H1 (cell line): ENCODE measurements around the gene CAMTA1. TPM values are rescaled to one million over a fixed set of nuclear protein-coding genes. Genes with fewer than 3 reads are reported as not detected.

Experiments used
- CTCF ChIA-PET: fragments of 300-600 bp; sonication (Branson Sonifier 250); formaldehyde crosslinking; loops from one replicate; lab custom pipeline; 2021; ENCODE audit not compliant: partially characterized antibody; lab: Charles Lee
- POLR2A ChIA-PET: fragments of 300-600 bp; sonication (Branson Sonifier 250); formaldehyde crosslinking; loops from one replicate; lab custom pipeline; 2021; ENCODE audit warnings: inconsistent platforms; ENCODE audit not compliant: partially characterized antibody; lab: Charles Lee
- DNase-seq, 2 experiments: peaks; one replicate each; pipeline versions ENCODE4 v3.0.0 to v3.0.0-alpha.2; 2010 to 2022; ENCODE audit warnings: low spot score in 2 of 2, low read depth in 1 of 2, mixed read lengths in 1 of 2
- FAIRE-seq: peaks from 2 replicates; lab custom pipeline; 2011; peaks lifted over from hg19 to GRCh38; lab: Jason Lieb, UNC
- H2AFZ ChIP-seq: 2 replicates; pipeline ENCODE4 v1.8.1; 2012; ENCODE audit warnings: low read length, inconsistent platforms
- H2AK5ac ChIP-seq: 2 replicates; pipeline ENCODE4 v1.6.1; 2013; ENCODE audit warnings: low read depth, low read length
- H2BK120ac ChIP-seq: replicated peaks from 2 replicates; pipeline ENCODE3; 2013; ENCODE audit warnings: low read depth, low read length, inconsistent platforms
- H2BK12ac ChIP-seq: 2 replicates; pipeline ENCODE4 v1.6.1; 2013; ENCODE audit warnings: low read depth, low read length
- H2BK15ac ChIP-seq: 2 replicates; pipeline ENCODE4 v1.6.1; 2013; ENCODE audit warnings: low read length
- H2BK20ac ChIP-seq: 2 replicates; pipeline ENCODE4 v1.6.1; 2013; ENCODE audit warnings: low read length
- H2BK5ac ChIP-seq: 2 replicates; pipeline ENCODE4 v1.6.1; 2013; ENCODE audit warnings: low read depth, low read length
- H3K14ac ChIP-seq: 2 replicates; pipeline ENCODE4 v1.6.1; 2013; ENCODE audit warnings: inconsistent platforms; ENCODE audit not compliant: insufficient read length
- H3K18ac ChIP-seq: 2 replicates; pipeline ENCODE4 v1.6.1; 2013; ENCODE audit warnings: low read length; ENCODE audit errors: extremely low read depth
- H3K23ac ChIP-seq: 2 replicates; pipeline ENCODE4 v1.6.1; 2013; ENCODE audit warnings: inconsistent platforms; ENCODE audit not compliant: insufficient read length
- H3K23me2 ChIP-seq: 2 replicates; pipeline ENCODE4 v1.6.1; 2013; ENCODE audit warnings: low read depth, low read length
- H3K27ac ChIP-seq: 2 replicates; pipeline ENCODE4 v1.6.1; 2011; ENCODE audit warnings: low read depth, low read length, inconsistent platforms
- H3K27me3 ChIP-seq, 4 experiments: replicated peaks in 1 of 4; 1 replicate in 1 of 4; 2 replicates in 3 of 4; pipeline versions ENCODE4 v1.6.1 to v1.8.1; 2011 to 2013; ENCODE audit warnings: low read length in 3 of 4, mild to moderate bottlenecking in 3 of 4, inconsistent platforms in 2 of 4, mixed read lengths in 2 of 4, moderate library complexity in 1 of 4; ENCODE audit not compliant: control insufficient read depth in 3 of 4, insufficient read depth in 3 of 4; ENCODE audit errors: extremely low read depth in 1 of 4
- H3K36me3 ChIP-seq, 4 experiments: 2 replicates each; pipeline versions ENCODE4 v1.6.1 to v1.8.1; 2011 to 2013; ENCODE audit warnings: mild to moderate bottlenecking in 4 of 4, low read length in 3 of 4, moderate library complexity in 2 of 4, control low read depth in 1 of 4, inconsistent platforms in 1 of 4; ENCODE audit not compliant: insufficient read depth in 4 of 4, control insufficient read depth in 2 of 4
- H3K4ac ChIP-seq: replicated peaks from 2 replicates; pipeline ENCODE3; 2013; ENCODE audit warnings: low read length, low read depth, mixed read lengths, inconsistent platforms; ENCODE audit not compliant: insufficient read length
- H3K4me1 ChIP-seq, 4 experiments: replicated peaks in 1 of 4; 1 replicate in 1 of 4; 2 replicates in 3 of 4; pipeline versions ENCODE4 v1.6.1 to v1.8.1; 2011 to 2013; ENCODE audit warnings: low read length in 3 of 4, inconsistent platforms in 2 of 4, mixed read lengths in 1 of 4; ENCODE audit not compliant: insufficient read depth in 4 of 4, control insufficient read depth in 3 of 4
- H3K4me2 ChIP-seq, 2 experiments: 2 replicates each; pipeline versions ENCODE4 v1.6.1 to v1.8.1; 2011 to 2013; ENCODE audit warnings: low read depth in 2 of 2, low read length in 2 of 2, control low read depth in 1 of 2, inconsistent platforms in 1 of 2, mild to moderate bottlenecking in 1 of 2; ENCODE audit not compliant: insufficient read depth in 1 of 2
- H3K4me3 ChIP-seq, 4 experiments: fragments of 200-600, 300-600 bp in 1 of 4; sonication (generic), shearing (Covaris generic), sonication (Bioruptor Twin) in 1 of 4; 2 replicates each; pipeline versions ENCODE4 v1.5.1 to v1.8.1; 2011 to 2016; ENCODE audit warnings: low read length in 4 of 4, low read depth in 3 of 4, control low read depth in 2 of 4, inconsistent platforms in 2 of 4, mild to moderate bottlenecking in 2 of 4, mixed read lengths in 1 of 4, moderate library complexity in 1 of 4; ENCODE audit not compliant: insufficient read depth in 2 of 4; ENCODE audit errors: extremely low read depth in 1 of 4
- H3K56ac ChIP-seq: replicated peaks from 2 replicates; pipeline ENCODE3; 2013; ENCODE audit warnings: low read depth, mild to moderate bottlenecking, mixed read lengths, low read length, inconsistent platforms; ENCODE audit not compliant: insufficient read length
- H3K79me1 ChIP-seq: 2 replicates; pipeline ENCODE4 v1.6.1; 2013; ENCODE audit warnings: low read depth, low read length, control low read depth
- H3K79me2 ChIP-seq, 2 experiments: 2 replicates each; pipeline versions ENCODE4 v1.6.1 to v1.8.1; 2012 to 2013; ENCODE audit warnings: low read length in 2 of 2, mild to moderate bottlenecking in 2 of 2, inconsistent platforms in 1 of 2; ENCODE audit not compliant: insufficient read depth in 2 of 2, control insufficient read depth in 1 of 2
- H3K9ac ChIP-seq, 4 experiments: replicated peaks in 1 of 4; 1 replicate in 1 of 4; 2 replicates in 3 of 4; pipeline versions ENCODE4 v1.6.1 to v1.8.1; 2011 to 2013; ENCODE audit warnings: low read depth in 3 of 4, low read length in 3 of 4, control low read depth in 2 of 4, mild to moderate bottlenecking in 2 of 4, moderate library complexity in 2 of 4, inconsistent platforms in 1 of 4; ENCODE audit errors: extremely low read depth in 1 of 4
- H3K9me3 ChIP-seq, 2 experiments: 2 replicates each; pipeline versions ENCODE4 v1.6.1 to v1.8.1; 2012 to 2013; ENCODE audit warnings: mild to moderate bottlenecking in 2 of 2, moderate library complexity in 2 of 2, control low read depth in 1 of 2, inconsistent platforms in 1 of 2, low read depth in 1 of 2, low read length in 1 of 2, mixed read lengths in 1 of 2; ENCODE audit not compliant: insufficient read depth in 2 of 2
- H4K20me1 ChIP-seq, 2 experiments: replicated peaks in 1 of 2; 2 replicates each; pipeline versions ENCODE3 to v1.8.1; 2011 to 2013; ENCODE audit warnings: inconsistent platforms in 2 of 2, low read length in 2 of 2, mild to moderate bottlenecking in 1 of 2; ENCODE audit not compliant: insufficient read depth in 2 of 2, control insufficient read depth in 1 of 2
- H4K5ac ChIP-seq: 2 replicates; pipeline ENCODE4 v1.6.1; 2013; ENCODE audit warnings: low read length, low read depth, mixed read lengths, inconsistent platforms; ENCODE audit not compliant: insufficient read length
- H4K8ac ChIP-seq: 2 replicates; pipeline ENCODE4 v1.8.0; 2013; ENCODE audit warnings: mild to moderate bottlenecking, moderate library complexity, low read length, inconsistent platforms; ENCODE audit not compliant: insufficient read depth; ENCODE audit errors: extremely low read depth
- H4K91ac ChIP-seq: replicated peaks from 2 replicates; pipeline ENCODE3; 2013; ENCODE audit warnings: low read length, mixed read lengths, inconsistent platforms; ENCODE audit not compliant: insufficient read length
- CHD1 ChIP-seq: IDR thresholded peaks from 2 replicates; pipeline ENCODE4 v1.6.1; 2012; ENCODE audit warnings: low read depth, low read length, improper control_type of control experiment
- CHD2 ChIP-seq: IDR thresholded peaks from 2 replicates; pipeline ENCODE4 v1.6.1; 2012; ENCODE audit warnings: low read length, improper control_type of control experiment
- CTBP2 ChIP-seq: IDR thresholded peaks from 2 replicates; pipeline ENCODE4 v1.7.0; 2011; ENCODE audit warnings: borderline replicate concordance, mild to moderate bottlenecking, moderate library complexity, mixed read lengths, low read length; ENCODE audit not compliant: insufficient read depth, insufficient read length
- E2F6 ChIP-seq: IDR thresholded peaks from 2 replicates; pipeline ENCODE4 v1.6.1; 2012; ENCODE audit warnings: inconsistent platforms
- GABPA ChIP-seq: IDR thresholded peaks from 2 replicates; pipeline ENCODE4 v1.6.1; 2011; ENCODE audit warnings: mild to moderate bottlenecking, low read length, moderate library complexity, borderline replicate concordance; ENCODE audit not compliant: insufficient read depth
- GTF2F1 ChIP-seq: IDR thresholded peaks from 2 replicates; pipeline ENCODE4 v1.6.1; 2012; ENCODE audit warnings: low read depth, low read length, improper control_type of control experiment, borderline replicate concordance
- JUN ChIP-seq: IDR thresholded peaks from 2 replicates; pipeline ENCODE4 v1.6.1; 2011; ENCODE audit warnings: low read depth, mild to moderate bottlenecking, improper control_type of control experiment, low read length
- JUND ChIP-seq: IDR thresholded peaks from 2 replicates; pipeline ENCODE4 v1.6.1; 2011; ENCODE audit warnings: mild to moderate bottlenecking, improper control_type of control experiment, low read length
- POLR2AphosphoS5 ChIP-seq: IDR thresholded peaks from 2 replicates; pipeline ENCODE4 v1.6.1; 2011; ENCODE audit warnings: low read depth, low read length
- SRF ChIP-seq: IDR thresholded peaks from 2 replicates; pipeline ENCODE4 v1.6.1; 2011; ENCODE audit warnings: mild to moderate bottlenecking, low read depth, low read length, moderate library complexity
- SUZ12 ChIP-seq: fragments of 200-600 bp; sonication (generic); IDR thresholded peaks from 2 replicates; pipeline ENCODE4 v1.6.1; 2012; ENCODE audit warnings: mild to moderate bottlenecking, inconsistent platforms, low read length, moderate library complexity, mixed read lengths
- TBP ChIP-seq: IDR thresholded peaks from 2 replicates; pipeline ENCODE4 v1.6.1; 2011; ENCODE audit warnings: low read depth, low read length, improper control_type of control experiment
- USF2 ChIP-seq: IDR thresholded peaks from 2 replicates; pipeline ENCODE4 v1.6.1; 2011; ENCODE audit warnings: low read length, improper control_type of control experiment
- WGBS, 2 experiments: shearing (Covaris generic) in 1 of 2; methylation state at CpG; one replicate each; pipeline versions ENCODE4 v1.1.6 to v1.1.7; 2013 to 2015; ENCODE audit warnings: low lambda C conversion rate in 2 of 2, mixed read lengths in 2 of 2, inconsistent platforms in 1 of 2, low coverage in 1 of 2, missing lambda C conversion rate in 1 of 2; ENCODE audit not compliant: insufficient replicate concordance in 2 of 2, insufficient coverage in 1 of 2, insufficient read length in 1 of 2; ENCODE audit errors: extremely low coverage in 1 of 2, missing lambda C conversion rate in 1 of 2; 5-methylcytosine and 5-hydroxymethylcytosine counted together
- polyA plus RNA-seq, 7 experiments: library from polyadenylated mRNA; depleted of rRNA in 3 of 7; stranded (reverse) in 5 of 7; unstranded in 2 of 7; fragments of >200 nt in 5 of 7; fragments of 200-250 nt in 2 of 7; gene quantifications; 1 replicate in 5 of 7; 2 replicates in 1 of 7; 4 replicates in 1 of 7; pipeline versions ENCODE4 v1.2.1 to v1.2.3, GENCODE V29; 2011 to 2013; ENCODE audit warnings: missing spikeins in 2 of 7, mixed read lengths in 2 of 7
- total RNA-seq: library from RNA; stranded (reverse); fragmentation: NEBNext Ultra II Directional; extraction: Animal tissue kit (Norgen Biotek cat#: 25700); gene quantifications from 2 replicates; pipeline ENCODE4 v1.2.1, GENCODE V29; 2021

The CAMTA1 gene
- total and polyA plus RNA-seq, 2 of the 8 experiments (the other 6 are each of a cell fraction or from before 2014, with no cell fraction given): 65.0 to 119 TPM

- Histone ChIP-seq H3K4me3 (no peak overlapping the region), H4K20me1 (no peaks in the 10 kb centered on the region), H3K79me1 (no peaks in the 10 kb centered on the region), H3K27ac (no peak overlapping the region), H2AK5ac (no peak overlapping the region), H3K56ac (no peak overlapping the region), H2BK5ac (no peak overlapping the region), H3K4me2 (no peak overlapping the region), H3K23me2 (no peaks in the 10 kb centered on the region), H3K9me3 (peaks cover 11 to 17% of the 10 kb centered on the region in 2 experiments), H3K23ac (no peak overlapping the region), H4K5ac (no peak overlapping the region), H2BK12ac (no peak overlapping the region), H3K79me2 (no peaks in the 10 kb centered on the region), H3K4ac (no peak overlapping the region), H3K4me1 (no peaks in the 10 kb centered on the region; a peak in 1 of 7 replicates), H3K14ac (no peak overlapping the region), H3K36me3 (peaks cover 0 to 4% (median 0%) of the 10 kb centered on the region in 4 experiments; a peak in 1 of 8 replicates), H2BK20ac (no peak overlapping the region), H3K27me3 (no peaks in the 10 kb centered on the region), H2BK15ac (no peak overlapping the region), H4K8ac (no peak overlapping the region), H2BK120ac (no peak overlapping the region), H4K91ac (no peak overlapping the region), H3K9ac (no peak overlapping the region), H3K18ac (no peak overlapping the region), H2AFZ (no peak overlapping the region)
- DNase-seq (peak in 1 of 2 experiments; percentile 35), FAIRE-seq (no peak)
- WGBS, 2 experiments: 96% methylated on average over 6 of the region's 6 CpGs; no CpG with 5 or more reads in 1 of the 2 experiments
- ChIA-PET POLR2A (no interaction called here), CTCF (no interaction called here)
- no peak for TF ChIP-seq TBP
- no peak for TF ChIP-seq CHD1
- no peak for TF ChIP-seq SRF
- TF ChIP-seq POLR2AphosphoS5: no peak
- no peak for TF ChIP-seq E2F6
- no peak for TF ChIP-seq GTF2F1
- no peak for TF ChIP-seq CTBP2
- TF ChIP-seq JUN: no peak
- no peak for TF ChIP-seq JUND
- TF ChIP-seq GABPA: no peak
- no peak for TF ChIP-seq USF2
- TF ChIP-seq SUZ12: no peak
- no peak for TF ChIP-seq CHD2
These were observed 636.8 kb downstream of the CAMTA1 start for GRCh38 chr1:7422081-7422480.
